Neuronal stem cell (in vitro differentiated cells): ENCODE results near the gene OVCA2.
A peak's percentile ranks its signal among the peaks of the same experiment; 100 is the strongest.

ENCODE experiments used
- DNase-seq: peaks from one replicate; pipeline ENCODE4 v3.0.0-alpha.2; 2013; ENCODE audit warnings: low spot score
- H2AFZ ChIP-seq: one replicate; pipeline ENCODE4 v1.6.1; 2013; ENCODE audit warnings: mild to moderate bottlenecking, low read length, inconsistent platforms
- H2AK5ac ChIP-seq: 2 replicates; pipeline ENCODE4 v1.6.1; 2013; ENCODE audit warnings: low read depth, mild to moderate bottlenecking, inconsistent platforms, low read length, moderate library complexity, mixed read lengths
- H2BK120ac ChIP-seq: 2 replicates; pipeline ENCODE4 v1.6.1; 2013; ENCODE audit warnings: low read depth, mild to moderate bottlenecking, inconsistent platforms, low read length, moderate library complexity, mixed read lengths
- H2BK12ac ChIP-seq: one replicate; pipeline ENCODE4 v1.6.1; 2013; ENCODE audit warnings: low read length, inconsistent platforms
- H2BK15ac ChIP-seq: 2 replicates; pipeline ENCODE4 v1.6.1; 2013; ENCODE audit warnings: mild to moderate bottlenecking, low read length, inconsistent platforms, mixed read lengths
- H2BK5ac ChIP-seq: one replicate; pipeline ENCODE4 v1.6.1; 2013; ENCODE audit warnings: inconsistent platforms, mild to moderate bottlenecking, low read length, moderate library complexity
- H3K14ac ChIP-seq: one replicate; pipeline ENCODE4 v1.6.1; 2013; ENCODE audit warnings: low read length, inconsistent platforms
- H3K18ac ChIP-seq: 2 replicates; pipeline ENCODE4 v1.6.1; 2013; ENCODE audit warnings: low read length, inconsistent platforms
- H3K23ac ChIP-seq: 2 replicates; pipeline ENCODE4 v1.6.1; 2013; ENCODE audit warnings: low read depth, mild to moderate bottlenecking, mixed read lengths, low read length, inconsistent platforms; ENCODE audit not compliant: poor library complexity
- H3K27ac ChIP-seq: replicated peaks from 3 replicates; pipeline ENCODE4 v1.5.1; 2013; ENCODE audit warnings: low read length, inconsistent platforms
- H3K27me3 ChIP-seq, 3 experiments: 2 replicates each; pipeline ENCODE4 v1.6.1; 2013; ENCODE audit warnings: low read length in 3 of 3, mild to moderate bottlenecking in 2 of 3, inconsistent platforms in 1 of 3, low read depth in 1 of 3, mixed read lengths in 1 of 3, moderate library complexity in 1 of 3; ENCODE audit not compliant: control insufficient read depth in 3 of 3, insufficient read depth in 3 of 3
- H3K36me3 ChIP-seq, 2 donors: replicated peaks in 1 of 2; 2 replicates each; pipeline ENCODE4 v1.6.1; 2013; ENCODE audit warnings: low read length in 2 of 2; ENCODE audit not compliant: control insufficient read depth in 2 of 2, insufficient read depth in 2 of 2
- H3K4ac ChIP-seq: 2 replicates; pipeline ENCODE4 v1.6.1; 2013; ENCODE audit warnings: inconsistent platforms, mild to moderate bottlenecking, low read length, moderate library complexity
- H3K4me1 ChIP-seq, 2 donors: 1 replicate in 1 of 2; 2 replicates in 1 of 2; pipeline ENCODE4 v1.6.1; 2013; ENCODE audit warnings: low read length in 2 of 2, low read depth in 1 of 2; ENCODE audit not compliant: control insufficient read depth in 2 of 2, insufficient read depth in 1 of 2
- H3K4me2 ChIP-seq: one replicate; pipeline ENCODE4 v1.6.1; 2013; ENCODE audit warnings: mild to moderate bottlenecking, low read length, inconsistent platforms; ENCODE audit not compliant: insufficient read depth, poor library complexity, severe bottlenecking
- H3K4me3 ChIP-seq, 2 donors: 2 replicates each; pipeline ENCODE4 v1.5.1; 2013; ENCODE audit warnings: low read length in 2 of 2, mild to moderate bottlenecking in 2 of 2, inconsistent platforms in 1 of 2, moderate library complexity in 1 of 2
- H3K79me1 ChIP-seq: one replicate; pipeline ENCODE4 v1.6.1; 2013; ENCODE audit warnings: low read depth, mild to moderate bottlenecking, inconsistent platforms, low read length, moderate library complexity
- H3K9ac ChIP-seq: one replicate; pipeline ENCODE4 v1.6.1; 2013; ENCODE audit warnings: mild to moderate bottlenecking, low read depth, low read length, inconsistent platforms; ENCODE audit not compliant: poor library complexity
- H3K9me3 ChIP-seq, 2 donors: replicated peaks in 1 of 2; 2 replicates each; pipeline versions ENCODE3 to v1.6.1; 2013; ENCODE audit warnings: low read length in 2 of 2, mild to moderate bottlenecking in 2 of 2, inconsistent platforms in 1 of 2, low read depth in 1 of 2, mixed read lengths in 1 of 2, moderate library complexity in 1 of 2; ENCODE audit not compliant: control insufficient read depth in 2 of 2, insufficient read depth in 1 of 2
- H4K8ac ChIP-seq: one replicate; pipeline ENCODE4 v1.6.1; 2013; ENCODE audit warnings: low read depth, mild to moderate bottlenecking, inconsistent platforms, low read length, moderate library complexity
- H4K91ac ChIP-seq: one replicate; pipeline ENCODE4 v1.6.1; 2013; ENCODE audit warnings: low read length, low read depth, mild to moderate bottlenecking, inconsistent platforms; ENCODE audit not compliant: poor library complexity
- WGBS, 2 donors: extraction: QIAGEN DNeasy Blood & Tissue Kit; methylation state at CpG; one replicate each; pipeline ENCODE4 v1.1.7; 2013; ENCODE audit warnings: missing lambda C conversion rate in 2 of 2, mixed read lengths in 1 of 2; ENCODE audit not compliant: insufficient read length in 2 of 2, insufficient replicate concordance in 1 of 2; ENCODE audit errors: extremely low coverage in 2 of 2; 5-methylcytosine and 5-hydroxymethylcytosine counted together

The OVCA2 gene

DNA sequence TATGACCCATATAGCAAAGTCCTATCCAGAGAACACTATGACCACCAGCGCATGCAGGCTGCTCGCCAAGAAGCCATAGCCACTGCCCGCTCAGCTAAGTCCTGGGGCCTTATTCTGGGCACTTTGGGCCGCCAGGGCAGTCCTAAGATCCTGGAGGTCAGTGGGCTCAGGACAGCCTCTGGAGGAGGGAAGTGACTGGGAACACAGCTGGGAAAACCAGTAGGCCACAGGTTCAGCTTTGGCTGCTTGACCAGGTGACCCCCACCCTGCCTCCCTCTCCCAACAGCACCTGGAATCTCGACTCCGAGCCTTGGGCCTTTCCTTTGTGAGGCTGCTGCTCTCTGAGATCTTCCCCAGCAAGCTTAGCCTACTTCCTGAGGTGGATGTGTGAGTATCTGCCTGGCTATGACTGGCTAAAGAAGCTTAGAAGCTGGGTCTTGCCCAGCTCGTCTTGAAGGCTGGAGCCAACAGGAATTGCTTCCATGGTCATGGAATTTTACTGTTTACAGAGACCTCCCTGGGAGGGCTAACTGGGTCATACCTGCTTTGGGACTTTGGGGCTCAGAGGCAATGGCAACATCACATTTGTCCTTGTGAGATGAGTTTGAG lies 1.5 kb upstream of the OVCA2 start:
- H3K14ac ChIP-seq: no peak overlapping the region
- no peaks in the 10 kb centered on the region for H3K9me3 ChIP-seq
- no peak for DNase-seq
- no peak overlapping the region for H4K91ac ChIP-seq
- H2BK15ac ChIP-seq: no peak overlapping the region
- H2BK120ac ChIP-seq: no peak overlapping the region
- H2AFZ ChIP-seq: no peak overlapping the region
- peaks cover 21 to 42% of the 10 kb centered on the region in 2 donors for H3K36me3 ChIP-seq
- H2BK5ac ChIP-seq: no peak overlapping the region
- peak overlapping the region; percentile 1 for H2AK5ac ChIP-seq
- H4K8ac ChIP-seq: no peak overlapping the region
- no peak overlapping the region for H2BK12ac ChIP-seq
- peaks cover 5 to 9% of the 10 kb centered on the region in 2 donors for H3K4me1 ChIP-seq
- no peak overlapping the region for H3K4me2 ChIP-seq
- H3K79me1 ChIP-seq: peaks cover 2% of the 10 kb centered on the region
- H3K9ac ChIP-seq: no peak overlapping the region
- H3K4ac ChIP-seq: no peak overlapping the region
- no peaks in the 10 kb centered on the region for H3K27me3 ChIP-seq
- H3K23ac ChIP-seq: no peak overlapping the region
- H3K27ac ChIP-seq: no peak overlapping the region
- H3K4me3 ChIP-seq: no peak overlapping the region
- no CpG with 5 or more reads among the region's 7 CpGs for whole genome bisulfite sequencing, 2 donors
- no peak overlapping the region for H3K18ac ChIP-seq

DNA sequence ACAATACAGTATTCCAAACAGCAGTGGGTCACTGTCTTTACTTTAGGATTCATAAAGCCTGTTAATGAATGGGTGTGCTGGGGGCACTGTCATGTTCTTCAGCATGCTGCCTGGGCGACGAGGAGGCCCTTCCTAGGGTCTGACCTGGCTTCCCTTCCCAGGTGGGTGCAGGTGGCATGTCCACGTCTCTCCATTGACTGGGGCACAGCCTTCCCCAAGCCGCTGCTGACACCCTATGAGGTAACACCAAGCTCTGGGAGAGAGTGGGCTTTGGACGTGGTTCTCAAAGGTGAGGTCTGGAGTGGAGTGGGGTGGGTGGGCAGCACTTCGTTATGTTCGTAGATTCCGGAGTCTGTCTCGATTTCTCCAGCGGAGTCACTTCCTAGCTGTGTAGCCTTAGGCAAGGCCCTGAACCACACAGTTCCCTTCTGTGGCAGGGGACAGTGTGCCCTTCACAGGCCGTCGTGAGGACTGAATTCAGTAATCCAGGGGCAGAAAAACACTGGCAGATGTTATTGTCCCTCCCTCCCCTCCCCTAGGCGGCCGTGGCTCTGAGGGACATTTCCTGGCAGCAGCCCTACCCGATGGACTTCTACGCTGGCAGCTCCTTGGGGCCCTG lies 771 bp upstream of the OVCA2 start:
- Histone ChIP-seq H2BK12ac (peak overlapping the region; percentile 69), H3K23ac (no peak overlapping the region), H3K27me3 (no peaks in the 10 kb centered on the region), H2BK120ac (peak overlapping the region; percentile 4), H3K9ac (peak overlapping the region; percentile 91), H3K27ac (peak overlapping the region; percentile 88), H2AFZ (peak overlapping the region; percentile 96), H3K79me1 (peaks cover 2% of the 10 kb centered on the region), H4K8ac (no peak overlapping the region), H3K4me1 (peaks cover 5 to 9% of the 10 kb centered on the region in 2 donors), H4K91ac (peak overlapping the region; percentile 19), H3K4me2 (peak overlapping the region; percentile 85), H3K4me3 (peak overlapping the region; percentile 80 to 84), H3K18ac (peak overlapping the region; percentile 97), H2BK5ac (peak overlapping the region; percentile 98), H3K14ac (no peak overlapping the region), H3K9me3 (no peaks in the 10 kb centered on the region), H3K36me3 (peaks cover 21 to 43% of the 10 kb centered on the region in 2 donors), H3K4ac (no peak overlapping the region), H2BK15ac (peak overlapping the region; percentile 97), H2AK5ac (peak overlapping the region; percentile 1)
- WGBS, 2 donors: no CpG with 5 or more reads among the region's 16 CpGs
- DNase-seq: no peak

DNA sequence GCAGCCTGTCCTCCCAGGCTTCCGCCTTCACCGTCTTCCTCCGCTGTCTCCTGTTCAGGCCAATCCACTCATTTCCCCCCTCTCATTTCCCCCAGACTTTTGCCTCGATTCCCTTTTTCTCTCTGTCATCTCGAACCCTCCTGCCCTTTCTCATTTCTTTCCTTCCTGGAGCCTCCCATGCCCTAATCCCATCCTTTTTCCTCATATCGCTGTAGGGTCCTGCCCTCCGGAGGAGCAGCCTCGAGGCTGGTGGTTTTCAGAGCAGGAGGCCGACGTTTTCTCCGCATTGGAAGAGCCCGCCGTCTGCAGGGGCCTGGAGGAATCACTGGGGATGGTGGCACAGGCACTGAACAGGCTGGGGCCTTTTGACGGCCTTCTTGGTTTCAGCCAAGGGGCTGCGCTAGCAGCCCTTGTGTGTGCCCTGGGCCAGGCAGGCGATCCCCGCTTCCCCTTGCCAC lies 597 bp downstream of the OVCA2 start:
- no peak overlapping the region for H4K8ac ChIP-seq
- H4K91ac ChIP-seq: no peak overlapping the region
- H3K4ac ChIP-seq: no peak overlapping the region
- no peaks in the 10 kb centered on the region for H3K27me3 ChIP-seq
- H3K36me3 ChIP-seq: peaks cover 16 to 30% of the 10 kb centered on the region in 2 donors
- H3K4me3 ChIP-seq: peak overlapping the region; percentile 80 to 82
- peaks cover 5 to 9% of the 10 kb centered on the region in 2 donors for H3K4me1 ChIP-seq
- H2BK12ac ChIP-seq: no peak overlapping the region
- H3K9ac ChIP-seq: peak overlapping the region; percentile 88
- H3K23ac ChIP-seq: no peak overlapping the region
- H3K14ac ChIP-seq: no peak overlapping the region
- peak overlapping the region; percentile 65 for H3K4me2 ChIP-seq
- H2BK15ac ChIP-seq: no peak overlapping the region
- H3K79me1 ChIP-seq: peaks cover 2% of the 10 kb centered on the region
- no peak for DNase-seq
- H3K27ac ChIP-seq: peak overlapping the region; percentile 63
- H3K18ac ChIP-seq: no peak overlapping the region
- no peak overlapping the region for H2AK5ac ChIP-seq
- no peak overlapping the region for H2BK120ac ChIP-seq
- H2AFZ ChIP-seq: peak overlapping the region; percentile 96
- no peaks in the 10 kb centered on the region for H3K9me3 ChIP-seq
- WGBS, 2 donors: no CpG with 5 or more reads among the region's 17 CpGs
- H2BK5ac ChIP-seq: peak overlapping the region; percentile 98

DNA sequence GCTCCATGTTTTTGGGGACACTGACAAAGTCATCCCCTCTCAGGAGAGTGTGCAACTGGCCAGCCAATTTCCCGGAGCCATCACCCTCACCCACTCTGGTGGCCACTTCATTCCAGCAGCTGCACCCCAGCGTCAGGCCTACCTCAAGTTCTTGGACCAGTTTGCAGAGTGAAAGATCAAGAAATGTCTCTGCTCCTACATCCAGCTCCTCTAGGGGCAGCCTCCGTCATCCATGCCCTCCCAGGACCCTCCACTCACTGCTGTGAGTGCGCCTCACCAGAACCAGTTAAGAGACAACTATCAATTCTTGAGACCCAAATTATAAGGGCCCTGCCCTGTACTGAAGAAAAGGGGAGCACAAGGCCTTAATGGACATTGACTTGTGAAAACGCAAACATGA lies 1.1 kb downstream of the OVCA2 start:
- Histone ChIP-seq H3K4me2 (no peak overlapping the region), H4K91ac (no peak overlapping the region), H3K9me3 (no peaks in the 10 kb centered on the region), H3K27ac (no peak overlapping the region), H2AFZ (no peak overlapping the region), H2BK12ac (no peak overlapping the region), H3K18ac (no peak overlapping the region), H2BK5ac (no peak overlapping the region), H3K27me3 (peaks cover 0 to under 1% (median 0%) of the 10 kb centered on the region in 3 experiments), H2BK15ac (no peak overlapping the region), H3K23ac (no peak overlapping the region), H3K14ac (no peak overlapping the region), H2BK120ac (no peak overlapping the region), H2AK5ac (no peak overlapping the region), H3K79me1 (peaks cover 2% of the 10 kb centered on the region), H3K4ac (no peak overlapping the region), H3K4me1 (peaks cover 5 to 9% of the 10 kb centered on the region in 2 donors), H3K9ac (no peak overlapping the region), H4K8ac (no peak overlapping the region), H3K36me3 (peaks cover 12 to 27% of the 10 kb centered on the region in 2 donors), H3K4me3 (peak overlapping the region in 1 of 2 donors; percentile 80)
- no peak for DNase-seq
- WGBS, 2 donors: no CpG with 5 or more reads among the region's 5 CpGs
